Measurements from ENCODE around the gene TNFRSF8.

GRCh38 chr1:12037486-12038355 lies 25.4 kb upstream of the TNFRSF8 start:
- no peak for TF ChIP-seq CTCF (IDR thresholded peaks at IDR 0.05 in 4 of 5, conservative IDR thresholded peaks at IDR 0.05 in 1 of 5)
- no peak for TF ChIP-seq POLR2A (IDR thresholded peaks at IDR 0.05)
